WTC11 (cell line): ENCODE measurements around the gene CBFA2T3.

Source experiments
- CREB1 ChIP-seq: sonication (generic); formaldehyde crosslinking; IDR thresholded peaks from 2 replicates; pipeline ENCODE4 v1.8.0; 2023; ENCODE audit warnings: mild to moderate bottlenecking, missing genetic modification reagents
- CREM ChIP-seq: sonication (generic); formaldehyde crosslinking; IDR thresholded peaks from 2 replicates; pipeline ENCODE4 v1.8.1; 2022; ENCODE audit warnings: mild to moderate bottlenecking, missing genetic modification reagents, moderate library complexity
- E2F4 ChIP-seq: sonication (generic); formaldehyde crosslinking; IDR thresholded peaks from 2 replicates; pipeline ENCODE4 v1.8.1; 2022; ENCODE audit warnings: low read depth, mild to moderate bottlenecking, moderate library complexity, missing genetic modification reagents, borderline replicate concordance
- FOXP4 ChIP-seq: sonication (generic); formaldehyde crosslinking; IDR thresholded peaks from 2 replicates; pipeline ENCODE4 v1.8.0; 2022; ENCODE audit warnings: mild to moderate bottlenecking, missing genetic modification reagents
- JUN ChIP-seq: sonication (generic); formaldehyde crosslinking; IDR thresholded peaks from 2 replicates; pipeline ENCODE4 v1.8.0; 2023; ENCODE audit warnings: mild to moderate bottlenecking, missing genetic modification reagents
- MAX ChIP-seq: sonication (generic); formaldehyde crosslinking; IDR thresholded peaks from 2 replicates; pipeline ENCODE4 v1.8.0; 2022; ENCODE audit warnings: mild to moderate bottlenecking, missing genetic modification reagents
- TF ChIP-seq, protein P1 (sequence below): fragments of 200-600 bp; IDR thresholded peaks from 2 replicates; pipeline ENCODE4 v1.8.0; 2022; ENCODE audit warnings: antibody characterized with exemption

DNA sequence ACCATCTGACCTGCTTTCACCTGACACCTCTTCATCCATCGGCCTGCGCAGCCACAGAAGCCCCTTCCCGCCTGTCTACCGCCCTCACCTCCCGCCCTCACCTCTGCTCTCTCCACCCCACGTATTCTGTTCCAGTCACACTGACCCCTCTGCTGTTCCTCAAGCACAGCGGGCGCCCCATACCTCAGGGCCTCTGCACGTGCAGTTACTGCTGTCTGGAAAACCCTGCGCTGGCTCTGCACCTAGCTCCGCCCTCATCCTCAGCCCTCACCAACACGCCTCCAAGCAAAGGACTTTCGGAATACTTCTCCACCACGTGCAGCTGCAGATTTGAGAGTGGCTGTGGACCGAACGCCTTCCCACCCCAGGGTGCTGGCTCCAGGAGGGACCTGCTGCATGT, 85.9 kb downstream of the CBFA2T3 start:
- no peak for TF ChIP-seq FOXP4 (CRISPR knock-in tag)
- TF ChIP-seq, protein P1, sequence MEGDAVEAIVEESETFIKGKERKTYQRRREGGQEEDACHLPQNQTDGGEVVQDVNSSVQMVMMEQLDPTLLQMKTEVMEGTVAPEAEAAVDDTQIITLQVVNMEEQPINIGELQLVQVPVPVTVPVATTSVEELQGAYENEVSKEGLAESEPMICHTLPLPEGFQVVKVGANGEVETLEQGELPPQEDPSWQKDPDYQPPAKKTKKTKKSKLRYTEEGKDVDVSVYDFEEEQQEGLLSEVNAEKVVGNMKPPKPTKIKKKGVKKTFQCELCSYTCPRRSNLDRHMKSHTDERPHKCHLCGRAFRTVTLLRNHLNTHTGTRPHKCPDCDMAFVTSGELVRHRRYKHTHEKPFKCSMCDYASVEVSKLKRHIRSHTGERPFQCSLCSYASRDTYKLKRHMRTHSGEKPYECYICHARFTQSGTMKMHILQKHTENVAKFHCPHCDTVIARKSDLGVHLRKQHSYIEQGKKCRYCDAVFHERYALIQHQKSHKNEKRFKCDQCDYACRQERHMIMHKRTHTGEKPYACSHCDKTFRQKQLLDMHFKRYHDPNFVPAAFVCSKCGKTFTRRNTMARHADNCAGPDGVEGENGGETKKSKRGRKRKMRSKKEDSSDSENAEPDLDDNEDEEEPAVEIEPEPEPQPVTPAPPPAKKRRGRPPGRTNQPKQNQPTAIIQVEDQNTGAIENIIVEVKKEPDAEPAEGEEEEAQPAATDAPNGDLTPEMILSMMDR = no peak
- no peak for TF ChIP-seq E2F4
- TF ChIP-seq JUN (CRISPR knock-in tag) = no peak
- TF ChIP-seq MAX (CRISPR knock-in tag) = no peak
- TF ChIP-seq CREM = no peak
- no peak for TF ChIP-seq CREB1
